ENCODE measurements around the gene INPP5J.

Gene INPP5J

DNA sequence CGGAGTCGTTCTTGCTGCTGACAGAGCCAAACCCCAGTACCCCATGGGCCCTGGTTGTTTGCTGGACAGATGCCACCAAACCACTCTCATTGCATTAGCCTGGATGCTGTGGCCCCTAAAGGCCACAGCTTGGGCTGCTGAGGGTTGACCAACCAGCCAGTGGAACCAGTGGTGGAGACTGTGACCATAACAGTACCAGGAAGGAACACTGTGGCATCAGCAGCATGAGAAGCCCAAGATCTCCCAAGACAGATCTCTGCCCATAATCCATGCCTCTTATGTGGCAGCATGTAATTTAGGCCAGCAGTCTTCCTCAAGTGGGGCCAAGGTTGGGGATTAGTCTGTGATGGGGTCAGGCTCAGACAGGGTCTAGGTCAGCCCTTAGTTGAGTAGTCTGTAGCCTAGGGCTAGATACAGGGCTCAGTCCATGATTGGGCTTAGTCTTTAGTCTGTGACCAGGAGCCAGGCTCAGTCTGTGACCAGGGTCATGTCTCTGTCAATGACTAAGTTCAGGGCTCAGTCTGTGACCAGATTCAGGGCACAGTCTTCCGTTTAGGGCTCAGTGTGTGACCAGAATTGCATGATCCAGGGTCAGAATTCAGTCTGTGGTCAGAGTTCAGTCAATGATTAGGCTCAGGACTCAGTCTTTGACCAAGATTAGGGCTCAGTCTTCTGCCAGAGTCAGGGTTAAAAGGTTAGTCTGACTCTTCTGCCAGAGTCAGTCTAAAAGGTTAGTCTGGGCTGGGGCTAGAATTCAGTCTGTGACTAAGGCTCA is 4.5 kb upstream of the INPP5J start:
- Histone ChIP-seq H3K4me3 (no peak overlapping the region), H3K4me1 (peaks cover 0 to 15% (median 10%) of the 10 kb centered on the region in 4 donors), H3K9me3 (no peaks in the 10 kb centered on the region), H3K27ac (no peak overlapping the region), H3K36me3 (no peaks in the 10 kb centered on the region), H3K27me3 (no peaks in the 10 kb centered on the region)
- TF ChIP-seq, protein P1, sequence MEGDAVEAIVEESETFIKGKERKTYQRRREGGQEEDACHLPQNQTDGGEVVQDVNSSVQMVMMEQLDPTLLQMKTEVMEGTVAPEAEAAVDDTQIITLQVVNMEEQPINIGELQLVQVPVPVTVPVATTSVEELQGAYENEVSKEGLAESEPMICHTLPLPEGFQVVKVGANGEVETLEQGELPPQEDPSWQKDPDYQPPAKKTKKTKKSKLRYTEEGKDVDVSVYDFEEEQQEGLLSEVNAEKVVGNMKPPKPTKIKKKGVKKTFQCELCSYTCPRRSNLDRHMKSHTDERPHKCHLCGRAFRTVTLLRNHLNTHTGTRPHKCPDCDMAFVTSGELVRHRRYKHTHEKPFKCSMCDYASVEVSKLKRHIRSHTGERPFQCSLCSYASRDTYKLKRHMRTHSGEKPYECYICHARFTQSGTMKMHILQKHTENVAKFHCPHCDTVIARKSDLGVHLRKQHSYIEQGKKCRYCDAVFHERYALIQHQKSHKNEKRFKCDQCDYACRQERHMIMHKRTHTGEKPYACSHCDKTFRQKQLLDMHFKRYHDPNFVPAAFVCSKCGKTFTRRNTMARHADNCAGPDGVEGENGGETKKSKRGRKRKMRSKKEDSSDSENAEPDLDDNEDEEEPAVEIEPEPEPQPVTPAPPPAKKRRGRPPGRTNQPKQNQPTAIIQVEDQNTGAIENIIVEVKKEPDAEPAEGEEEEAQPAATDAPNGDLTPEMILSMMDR (IDR thresholded peaks at IDR 0.05), result no peak
- intact Hi-C loops (cut with DNase I; ENCODE audit: low total_unique reads), result no loop called here
- DNase-seq, result no peak

DNA sequence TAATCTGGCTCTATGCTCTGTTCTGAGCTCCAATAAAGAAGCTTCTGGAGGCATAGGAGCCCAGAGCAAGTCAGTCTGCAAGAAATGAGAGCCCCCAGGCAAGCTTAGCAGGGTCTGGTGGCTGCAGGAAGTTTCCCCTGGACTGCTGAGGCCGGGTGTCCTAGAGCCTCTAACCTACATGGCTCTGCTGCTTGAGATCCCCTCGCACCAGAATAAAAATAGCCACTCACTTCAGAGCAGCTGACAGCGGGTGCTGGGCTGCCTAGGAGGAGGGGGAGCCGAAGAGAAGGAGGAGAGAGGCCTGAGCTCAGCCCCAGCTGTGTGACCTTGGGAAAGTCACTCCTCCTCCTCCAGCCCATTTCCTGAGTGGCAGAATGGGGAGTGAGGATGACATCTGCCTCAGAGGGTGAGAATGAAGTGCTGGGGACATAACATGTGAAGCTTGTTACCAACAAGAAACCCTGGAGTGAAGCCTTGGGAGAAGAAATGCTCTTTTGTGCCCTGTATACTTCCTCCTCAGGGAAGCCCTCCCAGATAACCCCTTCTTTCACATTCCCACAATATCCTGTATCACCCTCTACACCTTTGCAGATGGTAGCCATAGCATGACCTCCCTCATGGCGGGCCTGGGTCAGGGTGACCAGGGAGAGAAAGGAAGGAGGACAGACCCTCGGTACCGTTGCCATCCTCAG is 3.6 kb upstream of the INPP5J start:
- Histone ChIP-seq H3K27ac (no peak overlapping the region), H3K36me3 (no peaks in the 10 kb centered on the region), H3K4me3 (no peak overlapping the region), H3K4me1 (peaks cover 0 to 17% (median 11%) of the 10 kb centered on the region in 4 donors), H3K9me3 (no peaks in the 10 kb centered on the region), H3K27me3 (no peaks in the 10 kb centered on the region)
- DNase-seq, result no peak
- TF ChIP-seq, protein P1 (IDR thresholded peaks at IDR 0.05), result no peak
- intact Hi-C loops (cut with DNase I; ENCODE audit: low total_unique reads), result no loop called here

DNA sequence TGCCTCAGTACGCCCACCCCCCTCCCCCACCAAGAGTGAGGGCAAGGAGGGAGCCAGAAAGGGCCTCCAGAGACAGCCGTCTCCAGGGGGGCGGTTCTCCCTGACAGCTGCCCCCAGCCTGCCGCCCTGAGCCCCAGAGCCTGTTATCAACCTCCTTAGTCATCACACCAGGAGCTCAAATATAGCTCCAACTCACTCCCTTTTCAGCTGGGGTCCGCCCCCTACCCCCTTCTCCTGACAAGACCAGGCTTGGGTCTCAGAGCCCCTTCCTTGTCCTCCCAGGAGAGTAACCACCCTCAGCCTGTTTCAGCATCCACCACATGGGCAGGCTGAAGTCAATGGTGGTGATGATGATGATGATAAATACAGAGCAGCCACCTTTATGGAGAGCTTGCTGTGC is 2.5 kb upstream of the INPP5J start:
- no peak overlapping the region for H3K27ac ChIP-seq
- H3K9me3 ChIP-seq, result no peaks in the 10 kb centered on the region
- DNase-seq, result no peak
- TF ChIP-seq, protein P1 (IDR thresholded peaks at IDR 0.05), result no peak
- H3K4me1 ChIP-seq, result peaks cover 0 to 17% (median 11%) of the 10 kb centered on the region in 4 donors
- no peaks in the 10 kb centered on the region for H3K27me3 ChIP-seq
- H3K36me3 ChIP-seq, result no peaks in the 10 kb centered on the region
- intact Hi-C loops (cut with DNase I; ENCODE audit: low total_unique reads), result no loop called here
- no peak overlapping the region for H3K4me3 ChIP-seq

DNA sequence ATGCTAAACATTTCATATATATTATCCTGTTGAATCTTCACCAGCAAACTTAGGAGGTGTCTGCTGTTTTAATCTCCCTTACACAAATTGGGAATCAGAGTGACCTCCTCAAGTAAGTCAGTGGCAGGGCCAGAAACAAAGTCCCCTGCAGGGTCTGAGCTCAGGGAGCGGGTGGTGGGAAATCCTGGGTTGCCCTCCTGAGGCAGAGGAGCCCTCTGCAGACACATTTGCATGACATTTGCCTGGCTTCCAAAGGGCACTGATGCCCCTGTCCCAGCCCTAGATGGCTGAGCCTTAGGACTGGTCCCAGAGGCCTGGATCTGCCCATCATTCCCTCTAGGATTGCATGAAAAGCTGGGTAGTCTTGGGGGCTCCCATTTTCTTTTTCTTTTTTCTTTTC is 2.1 kb upstream of the INPP5J start:
- Histone ChIP-seq H3K36me3 (no peaks in the 10 kb centered on the region), H3K27me3 (no peaks in the 10 kb centered on the region), H3K4me3 (no peak overlapping the region), H3K4me1 (peaks cover 0 to 17% (median 11%) of the 10 kb centered on the region in 4 donors), H3K9me3 (no peaks in the 10 kb centered on the region), H3K27ac (no peak overlapping the region)
- intact Hi-C loops (cut with DNase I; ENCODE audit: low total_unique reads), result no loop called here
- DNase-seq, result no peak
- TF ChIP-seq, protein P1 (IDR thresholded peaks at IDR 0.05), result no peak

DNA sequence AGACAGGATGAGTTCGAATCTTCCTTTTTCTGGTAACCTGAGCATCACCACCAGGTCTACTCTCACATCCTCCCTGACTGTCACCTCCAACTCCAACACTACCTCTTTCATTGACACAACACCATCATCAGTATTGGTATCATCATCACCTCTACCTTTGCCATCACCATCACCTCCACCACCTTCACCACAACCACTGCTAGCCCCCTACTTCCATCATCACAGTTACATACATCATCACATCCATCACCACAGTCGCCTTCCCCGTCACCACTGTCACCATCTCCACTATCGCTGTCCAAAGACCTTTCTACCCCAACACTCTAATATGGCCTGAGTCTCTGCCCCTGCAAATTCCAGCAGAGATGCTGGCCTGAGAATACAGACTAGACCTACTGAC is 1.4 kb upstream of the INPP5J start:
- intact Hi-C loops (cut with DNase I; ENCODE audit: low total_unique reads), result no loop called here
- H3K27me3 ChIP-seq, result no peaks in the 10 kb centered on the region
- no peak overlapping the region for H3K27ac ChIP-seq
- no peak overlapping the region for H3K4me3 ChIP-seq
- no peaks in the 10 kb centered on the region for H3K36me3 ChIP-seq
- DNase-seq, result no peak
- H3K4me1 ChIP-seq, result peaks cover 0 to 17% (median 11%) of the 10 kb centered on the region in 4 donors
- TF ChIP-seq, protein P1 (IDR thresholded peaks at IDR 0.05), result no peak
- no peaks in the 10 kb centered on the region for H3K9me3 ChIP-seq

Data from tibial artery (tissue), 4 donors.